ENCODE results near the gene ESRP2.

Gene ESRP2

GRCh38 chr16:68265078-68265920, 29.4 kb upstream of the ESRP2 start:
- in situ Hi-C loops (cut with MboI; ENCODE audit: low pct_unique_long_range_greater_than_20kb, low sequenced_read_pairs) = loop anchor here (10.0 kb wide), 1 partner anchor 60 kb away; no protein-coding TSS in a partner anchor
- peak; percentile 79 for DNase-seq

DNA sequence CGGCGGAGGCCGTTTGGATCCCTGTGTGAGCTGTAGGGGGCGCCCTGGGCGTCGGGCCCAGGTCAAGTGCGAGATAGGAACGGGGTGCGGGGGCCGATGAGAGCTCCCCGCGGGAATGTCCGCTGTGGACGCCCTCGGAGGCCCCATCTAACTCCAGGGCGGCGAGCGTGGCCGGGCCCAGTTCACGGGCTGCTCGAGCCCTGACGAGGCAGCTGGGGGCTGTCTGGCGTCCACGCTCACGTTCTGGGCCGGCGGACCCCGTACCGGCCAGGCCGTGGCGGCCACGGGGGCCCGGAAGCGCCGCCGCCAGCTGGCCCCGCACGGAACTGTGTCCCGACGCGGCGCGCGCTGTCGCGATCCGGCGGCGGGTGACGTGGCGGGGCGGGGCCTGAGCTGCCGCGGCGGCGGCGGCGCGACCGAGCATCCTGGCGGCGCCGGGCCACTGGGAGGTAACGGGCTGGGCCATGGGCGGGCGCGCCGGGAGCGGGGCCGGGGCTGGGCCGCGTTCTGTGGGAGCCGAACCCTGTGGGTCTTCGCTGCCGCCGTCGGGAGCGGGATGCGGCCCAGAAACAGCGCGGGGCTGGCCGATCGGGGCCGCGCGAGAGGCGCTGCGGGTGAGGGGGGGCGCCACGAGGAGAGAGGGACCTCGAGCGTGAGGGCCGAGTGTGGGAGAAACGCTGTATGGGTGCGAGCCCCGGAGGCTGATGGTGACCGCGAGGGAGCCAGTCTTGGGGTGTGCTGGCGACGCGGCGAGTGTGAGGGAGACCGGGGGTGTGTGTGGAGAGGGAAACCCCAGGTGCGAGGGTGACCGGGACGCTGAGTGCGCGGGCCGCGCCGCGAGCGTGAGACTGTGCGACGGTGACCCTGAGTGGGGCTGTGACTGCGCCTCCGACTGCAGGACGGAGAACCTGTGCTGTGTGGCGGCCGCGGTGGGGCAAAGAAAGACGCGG, 28.5 kb upstream of the ESRP2 start, which contains the start of gene SLC7A6:
TSS of gene SLC7A6 (plus strand) at position 399 of the 950 bp plus-strand sequence. CDS start 10,201 bp downstream, outside the sequence.
- in situ Hi-C loops (cut with MboI; ENCODE audit: low pct_unique_long_range_greater_than_20kb, low sequenced_read_pairs) = loop anchor here (10.0 kb wide), 1 partner anchor 60 kb away; no protein-coding TSS in a partner anchor
- DNase-seq = peak; percentile 93

DNA sequence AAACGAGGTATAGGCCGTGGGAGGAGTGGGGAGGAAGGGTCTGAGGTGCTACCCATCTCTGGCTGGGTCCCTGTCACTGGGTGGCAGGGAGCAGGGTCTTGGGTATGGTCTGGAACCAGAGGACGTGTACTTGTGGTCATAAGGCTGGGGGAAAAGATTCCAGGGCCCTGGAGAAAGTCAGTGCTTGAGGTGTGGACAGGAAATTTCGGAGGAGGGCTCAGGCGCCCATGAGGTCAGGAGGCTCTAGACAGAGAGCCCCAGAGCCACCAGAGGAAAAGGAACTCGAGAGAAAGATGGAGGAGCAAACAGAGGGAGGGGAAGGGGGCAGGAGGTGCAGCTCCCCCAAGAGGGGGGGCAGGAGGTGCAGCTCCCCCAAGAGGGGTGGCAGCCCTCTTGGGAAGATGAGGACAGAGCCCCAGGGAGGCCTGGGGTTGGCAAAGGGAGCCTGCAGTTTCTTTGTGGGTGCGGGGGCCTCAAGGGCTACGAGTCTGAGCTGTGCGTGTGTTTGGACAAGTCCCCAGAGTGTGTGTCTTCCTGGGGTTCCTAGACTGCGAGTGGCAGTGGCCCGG, 27.7 kb upstream of the ESRP2 start:
- in situ Hi-C loops (cut with MboI; ENCODE audit: low pct_unique_long_range_greater_than_20kb, low sequenced_read_pairs) = loop anchor here (10.0 kb wide), 1 partner anchor 61 kb away; no protein-coding TSS in a partner anchor
- no peak for DNase-seq

DNA sequence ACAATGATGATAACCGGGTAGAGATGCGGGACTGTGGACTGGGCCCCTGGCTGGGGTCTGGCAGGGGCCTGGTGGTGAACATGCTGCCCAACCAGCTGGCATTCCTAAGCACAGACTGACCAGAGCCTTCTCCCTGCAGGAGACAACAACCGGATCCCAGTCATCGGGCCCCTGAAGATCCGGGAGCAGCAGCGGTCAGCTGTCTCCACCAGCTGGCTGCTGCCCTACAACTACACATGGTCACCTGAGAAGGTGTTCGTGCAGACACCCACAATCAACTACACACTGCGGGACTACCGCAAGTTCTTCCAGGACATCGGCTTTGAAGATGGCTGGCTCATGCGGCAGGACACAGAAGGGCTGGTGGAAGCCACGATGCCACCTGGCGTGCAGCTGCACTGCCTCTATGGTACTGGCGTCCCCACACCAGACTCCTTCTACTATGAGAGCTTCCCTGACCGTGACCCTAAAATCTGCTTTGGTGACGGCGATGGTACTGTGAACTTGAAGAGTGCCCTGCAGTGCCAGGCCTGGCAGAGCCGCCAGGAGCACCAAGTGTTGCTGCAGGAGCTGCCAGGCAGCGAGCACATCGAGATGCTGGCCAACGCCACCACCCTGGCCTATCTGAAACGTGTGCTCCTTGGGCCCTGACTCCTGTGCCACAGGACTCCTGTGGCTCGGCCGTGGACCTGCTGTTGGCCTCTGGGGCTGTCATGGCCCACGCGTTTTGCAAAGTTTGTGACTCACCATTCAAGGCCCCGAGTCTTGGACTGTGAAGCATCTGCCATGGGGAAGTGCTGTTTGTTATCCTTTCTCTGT, 23.3 kb upstream of the ESRP2 start:
- in situ Hi-C loops (cut with MboI; ENCODE audit: low pct_unique_long_range_greater_than_20kb, low sequenced_read_pairs) = no loop called here
- DNase-seq = no peak

GRCh38 chr16:68257906-68258800, 22.2 kb upstream of the ESRP2 start:
- no peak for DNase-seq

DNA sequence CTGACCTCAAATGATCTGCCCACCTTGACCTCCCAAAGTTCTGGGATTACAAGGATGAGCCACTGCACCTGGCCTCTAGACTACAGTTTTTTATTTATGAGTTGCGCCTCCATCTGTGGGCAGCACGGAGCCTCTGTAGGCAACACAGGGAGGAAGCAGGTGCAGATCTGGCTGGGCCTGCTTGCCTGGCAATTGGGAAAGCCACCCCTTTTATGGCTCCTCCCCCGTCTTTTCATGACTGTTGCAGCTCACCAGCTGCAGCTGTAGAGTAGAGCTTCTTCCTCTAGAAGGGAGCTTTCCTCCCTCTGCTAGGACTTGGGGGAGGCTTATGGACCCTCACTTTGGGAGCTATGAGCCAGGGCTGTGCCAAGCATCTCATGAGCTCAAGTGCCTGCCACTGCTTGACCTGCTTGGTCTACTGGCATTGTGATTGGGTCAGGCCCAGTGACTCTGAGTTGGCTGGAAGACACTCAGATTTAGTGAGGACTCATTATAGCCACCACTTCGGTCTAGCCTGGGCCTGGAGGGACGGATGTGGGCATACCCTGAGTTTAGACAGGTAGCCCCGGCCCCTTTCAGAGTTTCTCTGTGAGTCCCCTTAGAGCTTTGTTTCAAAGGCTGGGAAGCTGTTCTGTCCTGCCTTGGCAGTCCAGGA, 21.5 kb upstream of the ESRP2 start:
- in situ Hi-C loops (cut with MboI; ENCODE audit: low pct_unique_long_range_greater_than_20kb, low sequenced_read_pairs) = no loop called here
- peak; percentile 85 for DNase-seq

More at GRCh38 chr16:68257906-68258800, 22.2 kb upstream of the ESRP2 start:
- in situ Hi-C loops (cut with MboI; ENCODE audit: low pct_unique_long_range_greater_than_20kb, low sequenced_read_pairs) = no loop called here

DNA sequence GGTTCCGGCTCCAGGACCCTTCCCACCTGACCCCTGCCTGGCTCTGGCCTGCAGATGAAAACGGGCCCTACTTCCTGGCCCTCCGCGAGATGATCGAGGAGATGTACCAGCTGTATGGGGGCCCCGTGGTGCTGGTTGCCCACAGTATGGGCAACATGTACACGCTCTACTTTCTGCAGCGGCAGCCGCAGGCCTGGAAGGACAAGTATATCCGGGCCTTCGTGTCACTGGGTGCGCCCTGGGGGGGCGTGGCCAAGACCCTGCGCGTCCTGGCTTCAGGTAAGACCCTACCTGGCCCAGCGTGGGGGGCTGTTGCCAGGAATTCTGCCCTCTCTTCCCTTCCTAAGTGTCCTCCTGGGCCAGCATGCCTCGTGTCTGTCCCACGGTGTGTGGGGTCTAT, 19.8 kb upstream of the ESRP2 start:
- in situ Hi-C loops (cut with MboI; ENCODE audit: low pct_unique_long_range_greater_than_20kb, low sequenced_read_pairs) = no loop called here

DNA sequence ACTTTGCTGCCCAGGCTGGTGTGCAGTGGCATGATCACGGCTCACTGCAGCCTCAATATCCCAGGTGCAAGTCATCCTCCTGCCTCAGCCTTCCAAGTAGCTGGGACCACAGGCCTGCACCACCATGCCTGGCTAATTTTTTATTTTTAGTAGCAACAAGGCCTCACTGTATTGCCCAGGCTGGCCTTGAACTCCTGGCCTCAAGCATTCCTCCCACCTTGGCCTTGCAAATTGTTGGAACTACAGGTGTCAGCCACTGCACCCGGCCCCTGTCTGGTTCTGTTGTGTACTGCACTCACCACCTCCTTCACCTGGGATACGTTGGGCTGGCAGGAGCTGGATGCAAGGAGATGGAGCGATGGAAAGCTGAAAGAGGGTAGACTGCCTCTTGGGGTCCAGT, 17.8 kb upstream of the ESRP2 start:
- no peak for DNase-seq
- in situ Hi-C loops (cut with MboI; ENCODE audit: low pct_unique_long_range_greater_than_20kb, low sequenced_read_pairs) = no loop called here

More for the DNA sequence above, 19.8 kb upstream of the ESRP2 start:
- DNase-seq = no peak

GRCh38 chr16:68252383-68252782, 16.5 kb upstream of the ESRP2 start:
- in situ Hi-C loops (cut with MboI; ENCODE audit: low pct_unique_long_range_greater_than_20kb, low sequenced_read_pairs) = no loop called here
- no peak for DNase-seq

DNA sequence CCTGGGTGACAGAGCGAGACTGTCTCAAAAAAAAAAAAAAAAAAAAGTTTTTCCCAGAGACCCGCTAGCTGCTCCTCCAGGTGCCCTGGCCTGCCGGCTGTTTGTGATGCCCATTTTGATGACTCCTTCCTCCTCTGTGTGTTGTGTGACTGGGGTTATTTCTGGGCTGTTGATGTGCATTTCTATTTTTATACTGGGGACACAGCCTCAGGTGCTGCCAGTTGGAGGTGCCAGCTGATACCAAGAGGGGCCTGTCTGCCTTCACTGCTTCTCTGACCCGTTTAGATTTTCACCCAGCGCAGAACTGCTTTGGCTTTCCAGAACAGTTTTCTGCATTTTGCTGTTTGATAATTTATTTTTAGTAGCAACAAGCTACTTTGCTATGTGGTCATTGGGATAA, 15.9 kb upstream of the ESRP2 start:
- in situ Hi-C loops (cut with MboI; ENCODE audit: low pct_unique_long_range_greater_than_20kb, low sequenced_read_pairs) = no loop called here
- no peak for DNase-seq

GRCh38 chr16:68250951-68251350, 15.0 kb upstream of the ESRP2 start:
- in situ Hi-C loops (cut with MboI; ENCODE audit: low pct_unique_long_range_greater_than_20kb, low sequenced_read_pairs) = no loop called here
- DNase-seq = no peak

GRCh38 chr16:68249371-68249770, 13.4 kb upstream of the ESRP2 start:
- in situ Hi-C loops (cut with MboI; ENCODE audit: low pct_unique_long_range_greater_than_20kb, low sequenced_read_pairs) = no loop called here

GRCh38 chr16:68247932-68248331, 12.0 kb upstream of the ESRP2 start:
- in situ Hi-C loops (cut with MboI; ENCODE audit: low pct_unique_long_range_greater_than_20kb, low sequenced_read_pairs) = no loop called here
- DNase-seq = no peak

More at GRCh38 chr16:68249371-68249770, 13.4 kb upstream of the ESRP2 start:
- no peak for DNase-seq

- peak; percentile 58 for DNase-seq
- in situ Hi-C loops (cut with MboI; ENCODE audit: low pct_unique_long_range_greater_than_20kb, low sequenced_read_pairs) = no loop called here
Observed at GRCh38 chr16:68247400-68247799, 11.5 kb upstream of the ESRP2 start.

DNA sequence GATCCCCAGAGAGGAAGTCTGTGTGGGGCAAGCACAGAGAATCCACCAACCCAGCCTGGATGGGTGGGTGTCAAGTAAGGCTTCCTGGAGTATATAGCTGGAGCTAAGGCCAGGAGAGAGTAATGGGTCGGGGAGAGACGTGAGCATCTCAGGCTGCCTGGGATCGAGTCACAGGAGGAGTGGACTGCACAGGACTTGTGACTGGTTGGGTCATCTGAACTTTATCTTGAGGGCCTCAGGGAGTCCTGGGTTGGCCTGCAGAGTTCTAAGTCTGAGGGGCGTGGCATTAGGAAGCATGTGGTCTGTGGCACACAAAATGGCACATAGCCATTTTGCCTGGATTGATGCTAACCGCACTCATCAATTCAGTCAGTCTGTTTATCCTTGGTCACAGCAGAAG, 10.7 kb upstream of the ESRP2 start:
- in situ Hi-C loops (cut with MboI; ENCODE audit: low pct_unique_long_range_greater_than_20kb, low sequenced_read_pairs) = no loop called here
- DNase-seq = no peak

- in situ Hi-C loops (cut with MboI; ENCODE audit: low pct_unique_long_range_greater_than_20kb, low sequenced_read_pairs) = no loop called here
- DNase-seq = no peak
Observed at GRCh38 chr16:68246121-68246520, 10.2 kb upstream of the ESRP2 start.

All from KBM-7 (cell line).